ENCODE results near the gene NRBP1.

DNA sequence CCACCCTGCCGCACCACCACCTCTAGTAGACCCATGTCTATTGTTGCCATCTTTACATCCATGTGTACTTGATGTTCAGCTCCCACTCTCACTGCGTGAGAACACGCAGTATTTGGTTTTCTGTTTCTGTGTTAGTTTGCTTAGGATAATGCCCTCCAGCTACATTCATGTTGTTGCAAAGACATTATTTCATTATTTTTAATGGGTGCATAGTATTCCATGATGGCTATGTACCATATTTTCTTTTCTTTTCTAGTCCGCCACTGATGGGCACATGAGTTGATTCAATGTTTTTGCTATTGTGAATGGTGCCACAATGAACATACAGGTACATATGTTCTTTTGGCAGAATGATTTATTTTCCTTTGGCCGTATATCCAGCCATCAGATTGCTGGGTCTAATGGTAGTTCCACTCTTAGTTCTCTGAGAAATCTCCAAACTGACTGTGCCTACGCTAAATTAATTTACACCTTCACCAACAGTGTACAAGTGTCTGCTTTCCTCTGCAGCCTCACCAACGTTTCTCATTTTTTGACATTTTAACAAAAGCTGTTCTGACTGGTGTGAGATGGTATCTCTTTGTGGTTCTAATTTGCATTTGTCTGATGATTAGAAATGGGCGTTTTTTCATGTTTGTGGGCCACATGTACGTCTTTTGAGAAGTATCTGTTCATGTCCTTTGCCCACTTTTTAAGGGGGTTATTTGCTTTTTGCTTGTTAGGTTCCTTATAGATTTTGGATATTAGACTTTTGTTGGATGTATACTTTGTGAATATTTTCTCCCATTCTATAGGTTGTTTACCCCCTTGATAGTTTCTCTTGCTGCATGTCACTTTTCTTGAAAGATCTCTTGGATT is 37.4 kb upstream of the NRBP1 start:
- TF ChIP-seq, protein P1, sequence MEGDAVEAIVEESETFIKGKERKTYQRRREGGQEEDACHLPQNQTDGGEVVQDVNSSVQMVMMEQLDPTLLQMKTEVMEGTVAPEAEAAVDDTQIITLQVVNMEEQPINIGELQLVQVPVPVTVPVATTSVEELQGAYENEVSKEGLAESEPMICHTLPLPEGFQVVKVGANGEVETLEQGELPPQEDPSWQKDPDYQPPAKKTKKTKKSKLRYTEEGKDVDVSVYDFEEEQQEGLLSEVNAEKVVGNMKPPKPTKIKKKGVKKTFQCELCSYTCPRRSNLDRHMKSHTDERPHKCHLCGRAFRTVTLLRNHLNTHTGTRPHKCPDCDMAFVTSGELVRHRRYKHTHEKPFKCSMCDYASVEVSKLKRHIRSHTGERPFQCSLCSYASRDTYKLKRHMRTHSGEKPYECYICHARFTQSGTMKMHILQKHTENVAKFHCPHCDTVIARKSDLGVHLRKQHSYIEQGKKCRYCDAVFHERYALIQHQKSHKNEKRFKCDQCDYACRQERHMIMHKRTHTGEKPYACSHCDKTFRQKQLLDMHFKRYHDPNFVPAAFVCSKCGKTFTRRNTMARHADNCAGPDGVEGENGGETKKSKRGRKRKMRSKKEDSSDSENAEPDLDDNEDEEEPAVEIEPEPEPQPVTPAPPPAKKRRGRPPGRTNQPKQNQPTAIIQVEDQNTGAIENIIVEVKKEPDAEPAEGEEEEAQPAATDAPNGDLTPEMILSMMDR (IDR thresholded peaks at IDR 0.05): no peak
- TF ChIP-seq EZH2 (IDR thresholded peaks at IDR 0.05) (no peak), EZH2phosphoT487 (IDR thresholded peaks at IDR 0.05) (no peak)
